HG03342 (cell line): ENCODE data around the gene LRRC31.

Source experiments
- ATAC-seq: cut with Tn5 transposase; IDR thresholded peaks from one replicate; pipeline ENCODE4 v1.9.1; 2021; ENCODE audit warnings: mild to moderate bottlenecking, moderate library complexity; ENCODE audit not compliant: unreplicated experiment

Gene LRRC31

GRCh38 chr3:169869484-169870220 lies at the start of gene LRRC31:
TSS of gene LRRC31 (minus strand) at chr3:169869935. CDS start at chr3:169869807, 128 bp downstream.
- no peak for ATAC-seq

GRCh38 chr3:169914321-169914720 lies 44.6 kb upstream of the LRRC31 start:
- no peak for ATAC-seq

DNA sequence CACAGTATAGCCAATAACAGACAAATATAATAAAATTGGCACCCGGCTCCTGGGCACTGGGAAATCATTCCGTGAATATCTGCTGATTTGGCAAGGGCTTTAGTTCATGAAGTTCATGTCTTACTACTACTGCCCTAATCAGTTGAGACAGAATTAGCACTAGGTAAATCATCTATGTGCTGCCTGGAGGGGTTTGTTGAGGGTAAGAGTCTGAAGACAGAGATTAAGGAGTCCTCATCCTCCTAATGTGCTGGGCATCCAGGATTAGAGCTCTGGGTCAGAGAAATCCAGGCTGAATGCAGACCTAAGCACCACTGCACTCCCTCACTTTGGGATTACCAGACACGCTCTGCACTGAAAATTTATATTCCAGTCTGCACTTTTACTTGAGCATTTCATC lies 43.6 kb upstream of the LRRC31 start:
- ATAC-seq: no peak

DNA sequence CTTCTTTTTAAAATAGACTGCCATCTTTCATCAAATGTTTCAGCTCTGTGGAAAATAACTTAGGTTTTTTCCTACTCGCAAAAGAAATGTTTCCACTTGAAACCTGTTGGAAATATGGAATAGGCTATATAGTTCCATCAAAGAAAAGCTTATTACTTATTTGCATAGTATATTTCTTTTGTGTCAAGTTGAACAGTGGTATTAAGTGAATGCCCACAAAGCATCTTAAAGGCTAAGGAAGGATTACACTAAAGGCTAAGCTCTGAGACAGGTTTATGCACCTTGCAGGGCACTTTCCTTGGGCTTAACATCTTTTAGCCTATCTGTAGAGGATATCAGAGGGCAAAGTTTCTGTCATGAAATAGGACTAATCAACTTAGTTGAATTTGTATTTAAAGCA lies 41.5 kb upstream of the LRRC31 start, which contains the start of gene SAMD7:
Gene SAMD7 (plus strand): TSS at position 301 of the 400 bp plus-strand sequence. CDS start 7,927 bp downstream, outside the sequence.
- no peak for ATAC-seq

- ATAC-seq: no peak
Measured at GRCh38 chr3:169907944-169908343, 38.2 kb upstream of the LRRC31 start.

GRCh38 chr3:169907476-169907875 lies 37.7 kb upstream of the LRRC31 start:
- ATAC-seq: no peak

- ATAC-seq: no peak
Measured at GRCh38 chr3:169905404-169905803, 35.7 kb upstream of the LRRC31 start.

GRCh38 chr3:169901453-169901852 lies 31.7 kb upstream of the LRRC31 start:
- ATAC-seq: no peak

- no peak for ATAC-seq
Measured at GRCh38 chr3:169897284-169897683, 27.5 kb upstream of the LRRC31 start.

GRCh38 chr3:169895072-169895471 lies 25.3 kb upstream of the LRRC31 start:
- ATAC-seq: no peak

DNA sequence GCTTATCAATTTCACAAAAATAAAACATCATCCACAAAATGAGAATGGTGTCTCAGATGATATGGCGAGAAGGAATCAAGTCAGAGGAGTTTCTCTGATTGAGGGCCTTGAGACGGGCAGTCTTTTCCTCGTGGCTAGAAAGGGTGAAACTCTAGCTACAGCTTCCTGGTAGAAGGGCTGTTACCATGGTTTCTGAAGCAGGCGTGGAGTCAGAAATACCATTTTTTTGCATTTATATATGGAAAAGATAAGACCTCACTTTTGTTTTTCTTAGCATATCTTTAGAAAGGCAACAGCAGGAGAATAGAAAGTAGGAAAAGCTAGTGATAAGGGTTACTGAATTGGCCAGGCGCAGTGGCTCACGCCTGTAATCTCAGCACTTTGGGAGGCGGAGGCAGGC lies 24.4 kb upstream of the LRRC31 start:
- no peak for ATAC-seq

- no peak for ATAC-seq
Measured at GRCh38 chr3:169891886-169892285, 22.2 kb upstream of the LRRC31 start.

- ATAC-seq: no peak
Measured at GRCh38 chr3:169886671-169887070, 16.9 kb upstream of the LRRC31 start.

DNA sequence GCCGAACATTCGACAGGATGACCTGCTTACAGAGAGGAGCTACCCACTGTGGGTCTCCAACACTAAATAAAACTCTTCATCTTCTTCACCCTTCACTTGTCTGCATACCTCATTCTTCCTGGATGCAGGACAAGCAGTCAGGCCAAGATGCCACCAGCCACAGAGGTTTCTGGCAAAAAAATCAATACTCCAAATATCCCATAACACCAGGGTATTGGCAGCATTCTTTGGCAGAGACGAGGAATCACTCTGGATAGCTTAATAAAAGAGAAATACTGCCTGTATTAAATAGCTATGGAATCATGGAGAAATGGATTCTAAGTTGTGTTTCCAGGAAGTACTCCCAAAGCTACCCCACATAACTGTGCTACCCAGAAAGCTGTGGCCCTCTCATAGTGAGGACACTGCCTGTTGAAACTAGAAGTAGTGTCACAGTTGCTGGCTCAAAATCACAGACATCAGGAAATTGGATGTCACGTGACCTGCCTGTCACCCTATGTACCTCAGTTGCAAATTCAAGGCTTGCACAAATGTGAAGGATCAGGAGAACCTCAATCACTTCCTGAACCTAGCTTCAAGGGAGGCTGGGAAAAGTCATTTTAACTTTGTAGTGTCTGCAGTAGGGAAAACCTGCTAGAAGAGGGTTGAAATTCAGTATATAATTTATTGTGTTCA lies 11.0 kb upstream of the LRRC31 start:
- no peak for ATAC-seq

DNA sequence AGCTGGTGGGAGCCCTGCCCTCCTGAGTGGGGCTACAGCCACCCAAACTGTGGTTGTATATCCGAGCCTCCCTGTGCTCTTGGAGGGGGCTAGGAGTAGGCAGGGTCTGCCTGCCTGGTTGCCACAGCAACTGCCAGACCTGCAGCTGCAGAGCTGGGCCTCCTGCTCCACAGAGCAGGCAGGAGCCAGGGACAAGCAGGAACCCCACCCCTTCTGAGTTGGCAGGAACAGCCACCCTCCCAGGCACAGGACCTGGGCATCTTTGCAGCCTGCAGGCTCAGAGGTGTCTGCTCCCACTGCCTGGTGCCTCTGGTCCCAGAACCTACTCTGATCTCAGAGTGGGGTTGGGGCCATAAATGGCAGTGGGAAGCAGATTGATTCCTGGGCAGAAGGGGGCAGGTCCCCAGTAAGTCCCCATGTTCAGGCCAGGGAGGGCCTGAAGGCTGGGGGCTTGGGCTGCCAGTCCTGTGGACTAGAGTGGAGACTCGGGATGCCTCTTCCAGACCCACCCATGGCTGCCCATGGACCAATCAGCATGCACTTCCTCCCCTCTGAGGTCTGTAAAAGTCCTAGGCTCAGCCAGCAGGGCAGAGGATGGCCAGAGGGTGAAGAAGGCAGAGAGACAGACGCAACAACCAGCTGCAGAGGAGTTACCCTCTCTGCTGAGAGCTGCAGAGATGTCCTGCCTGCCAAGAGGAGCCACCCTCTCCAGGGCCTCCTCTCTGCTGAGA lies 10.3 kb upstream of the LRRC31 start:
- ATAC-seq: no peak

GRCh38 chr3:169879013-169879557 lies 9.3 kb upstream of the LRRC31 start:
- no peak for ATAC-seq

GRCh38 chr3:169871129-169871886 lies 1.6 kb upstream of the LRRC31 start:
- ATAC-seq: no peak

GRCh38 chr3:169868369-169868768 lies 1.4 kb downstream of the LRRC31 start:
- ATAC-seq: no peak

GRCh38 chr3:169867584-169868210 lies 2.0 kb downstream of the LRRC31 start:
- no peak for ATAC-seq

DNA sequence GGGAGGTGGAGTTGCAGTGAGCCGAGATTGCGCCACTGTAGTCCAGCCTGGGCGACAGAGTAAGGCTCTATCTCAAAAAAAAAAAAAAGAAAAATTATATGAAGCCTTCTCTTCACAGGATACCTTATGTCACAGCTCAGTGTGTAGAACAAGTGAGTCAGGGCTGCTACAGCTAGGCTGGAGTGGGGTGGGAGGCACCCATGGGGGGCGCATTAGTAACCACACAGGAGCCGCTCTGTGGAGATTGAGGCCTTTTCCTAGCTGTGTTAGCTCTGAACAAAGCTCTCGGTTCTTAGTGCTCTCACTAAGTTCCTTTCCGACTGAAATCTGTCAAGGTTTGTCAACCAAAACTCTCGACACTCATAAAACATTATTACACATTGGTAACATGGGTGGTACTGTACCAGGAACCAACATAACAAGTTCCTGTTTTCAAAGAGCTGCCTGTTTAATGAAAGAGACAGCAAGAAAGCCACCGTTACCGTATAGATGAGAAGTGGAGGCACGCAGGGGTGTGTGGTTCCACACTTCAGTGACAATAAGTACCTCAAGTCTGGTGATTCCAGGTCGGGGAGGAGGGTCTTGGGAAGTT lies 4.5 kb downstream of the LRRC31 start:
- no peak for ATAC-seq
